K562 (cell line): ENCODE data around the gene RNF217. TPM values are rescaled to one million over a fixed set of nuclear protein-coding genes. Genes with fewer than 3 reads are reported as not detected.

Source experiments
- CEBPG ChIP-seq, 3 experiments: fragments of 200-800 bp in 1 of 3; sonication (Bioruptor generic) in 1 of 3; sonication (generic) in 1 of 3; formaldehyde crosslinking in 1 of 3; IDR thresholded peaks in 2 of 3; conservative IDR thresholded peaks in 1 of 3; 2 replicates each; pipeline versions ENCODE4 v1.6.1 to v1.8.0; 2016 to 2022; ENCODE audit warnings: missing compliant biosample characterization in 2 of 3, missing genetic modification characterization in 2 of 3, mild to moderate bottlenecking in 1 of 3, missing genetic modification reagents in 1 of 3
- ILK ChIP-seq: fragments of 450-650 bp; IDR thresholded peaks from 2 replicates; pipeline ENCODE4 v1.6.1; 2016; ENCODE audit warnings: missing genetic modification characterization, low read depth, mild to moderate bottlenecking, missing compliant biosample characterization, moderate library complexity, borderline replicate concordance
- NRF1 ChIP-seq, 2 experiments: fragments of 450-650 bp; IDR thresholded peaks in 1 of 2; conservative IDR thresholded peaks in 1 of 2; 2 replicates each; pipeline ENCODE4 v1.6.1; 2014; ENCODE audit warnings: mild to moderate bottlenecking in 2 of 2
- POLR2G ChIP-seq: fragments of 200-400 bp; formaldehyde crosslinking; IDR thresholded peaks from 2 replicates; pipeline ENCODE4 v1.6.1; 2017; ENCODE audit warnings: low read depth, mild to moderate bottlenecking, antibody characterized with exemption, low read length, moderate library complexity
- POLR3G ChIP-seq: IDR thresholded peaks from 2 replicates; pipeline ENCODE4 v1.6.1; 2011; ENCODE audit not compliant: insufficient read length, insufficient replicate concordance; ENCODE audit errors: extremely low read depth
- RBM14 ChIP-seq: fragments of 200-400 bp; formaldehyde crosslinking; IDR thresholded peaks from 2 replicates; pipeline ENCODE4 v1.6.1; 2018; ENCODE audit warnings: low read depth, mild to moderate bottlenecking, low read length, moderate library complexity, borderline replicate concordance; ENCODE audit not compliant: insufficient read depth
- SIX5 ChIP-seq, 2 experiments: IDR thresholded peaks; 2 replicates each; pipeline ENCODE4 v1.6.1; 2011; ENCODE audit warnings: low read length in 2 of 2, borderline replicate concordance in 1 of 2, low read depth in 1 of 2, mild to moderate bottlenecking in 1 of 2, moderate library complexity in 1 of 2; ENCODE audit not compliant: insufficient read depth in 1 of 2
- SREBF1 ChIP-seq: fragments of 150-350 bp; IDR thresholded peaks from 2 replicates; pipeline ENCODE4 v1.6.1; 2014; ENCODE audit warnings: antibody characterized with exemption, low read depth, low read length, borderline replicate concordance
- SREBF2 ChIP-seq: sonication (generic); formaldehyde crosslinking; IDR thresholded peaks from 2 replicates; pipeline ENCODE4 v1.4.0; 2020; ENCODE audit warnings: mild to moderate bottlenecking, missing genetic modification reagents
- XRCC5 ChIP-seq: fragments of 200-400 bp; formaldehyde crosslinking; IDR thresholded peaks from 2 replicates; pipeline ENCODE4 v1.6.1; 2017; ENCODE audit warnings: low read depth, mild to moderate bottlenecking, low read length
- ZBTB8A ChIP-seq: fragments of 450-650 bp; IDR thresholded peaks from 2 replicates; pipeline ENCODE4 v1.6.1; 2018; ENCODE audit warnings: mild to moderate bottlenecking, moderate library complexity; ENCODE audit not compliant: partially characterized antibody
- ZNF408 ChIP-seq: fragments of 250-450 bp; sonication (Bioruptor Pico); IDR thresholded peaks from 2 replicates; pipeline ENCODE4 v1.4.0; 2020; ENCODE audit warnings: low read depth, mild to moderate bottlenecking, moderate library complexity
- polyA plus RNA-seq, 8 experiments: library from polyadenylated mRNA; depleted of rRNA in 4 of 8; stranded (reverse) in 5 of 8; unstranded in 3 of 8; fragments of >200 nt; fragmentation: Nextera tagmentation in 2 of 8; fragmentation: Illumina TruSeq in 1 of 8; extraction: Ambion mirVana in 2 of 8; extraction: Trizol in 1 of 8; gene quantifications; 2 replicates each; pipeline versions ENCODE4 v1.2.1 to v1.2.3, GENCODE V29; 2011 to 2014; ENCODE audit warnings: inconsistent platforms in 1 of 8, missing spikeins in 1 of 8
- total RNA-seq, 7 experiments: library from RNA; depleted of rRNA in 6 of 7; stranded (reverse); fragments of >200 nt in 6 of 7; fragmentation: Illumina TruSeq in 2 of 7; extraction: Trizol in 2 of 7; gene quantifications; 2 replicates each; pipeline versions ENCODE4 v1.2.1 to v1.2.3, GENCODE V29; 2011 to 2021; ENCODE audit warnings: low replicate concordance in 1 of 7
- TF ChIP-seq, protein P1 (sequence below): sonication (generic); formaldehyde crosslinking; IDR thresholded peaks from 2 replicates; pipeline ENCODE4 v1.8.0; 2023; ENCODE audit warnings: missing genetic modification reagents, mild to moderate bottlenecking, borderline replicate concordance
- TF ChIP-seq, protein P2 (sequence below): fragments of 450-650 bp; formaldehyde crosslinking; IDR thresholded peaks from 2 replicates; pipeline ENCODE4 v1.4.0; 2022; ENCODE audit warnings: missing genetic modification characterization
- TF ChIP-seq, protein P3 (sequence below): fragments of 450-650 bp; IDR thresholded peaks from 2 replicates; pipeline ENCODE4 v1.6.1; 2016; ENCODE audit warnings: missing biosample characterization, missing genetic modification characterization

Gene RNF217
- total and polyA plus RNA-seq, 9 of the 15 experiments (the other 6 are each of a cell fraction or from before 2014, with no cell fraction given), result 2.9 to 25.6 (median 12.0) TPM

DNA sequence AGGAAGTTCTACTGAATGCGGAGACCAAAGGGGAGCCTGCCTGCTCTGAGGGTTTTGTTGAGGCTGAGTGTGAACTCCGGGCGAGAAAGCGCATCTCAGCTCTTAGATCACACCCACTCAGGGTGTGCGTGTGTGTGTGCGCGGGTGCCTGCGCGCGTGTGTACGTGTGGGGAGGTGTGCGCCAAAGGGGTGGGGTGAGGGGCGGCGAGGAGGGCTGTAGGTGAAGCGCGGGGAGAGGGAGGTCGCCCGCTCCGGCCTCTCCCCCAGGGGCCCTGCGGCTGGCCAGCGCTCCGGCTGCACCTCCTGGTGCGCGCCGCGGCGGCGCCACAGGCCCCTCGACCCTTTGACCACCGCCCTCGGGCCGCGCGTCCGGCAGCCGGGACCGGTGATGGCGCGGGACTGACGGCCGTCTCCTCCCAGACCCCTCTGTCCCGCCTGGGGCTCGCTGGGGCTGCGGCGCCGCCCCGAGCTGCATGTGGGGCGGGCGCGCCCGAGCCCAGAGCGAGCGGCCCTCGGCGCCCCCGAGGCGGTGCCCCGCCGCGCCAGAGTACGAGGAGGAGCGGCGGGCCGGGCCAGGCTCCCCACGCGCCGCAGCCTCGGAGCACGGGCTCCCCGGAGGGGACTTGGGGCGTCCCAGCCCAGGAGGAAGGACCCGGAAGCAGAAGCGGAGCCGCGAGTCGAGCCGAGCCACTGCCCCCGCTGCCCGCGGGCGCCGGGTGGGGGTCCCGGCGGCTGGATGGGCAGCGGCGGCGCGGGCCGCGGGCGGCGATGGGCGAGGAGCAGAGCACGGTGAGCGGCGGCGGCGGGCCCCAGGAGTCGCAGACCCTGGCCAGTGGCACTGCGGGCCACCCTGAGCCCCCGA, at the start of gene RNF217 (continued):
- TF ChIP-seq, protein P1, sequence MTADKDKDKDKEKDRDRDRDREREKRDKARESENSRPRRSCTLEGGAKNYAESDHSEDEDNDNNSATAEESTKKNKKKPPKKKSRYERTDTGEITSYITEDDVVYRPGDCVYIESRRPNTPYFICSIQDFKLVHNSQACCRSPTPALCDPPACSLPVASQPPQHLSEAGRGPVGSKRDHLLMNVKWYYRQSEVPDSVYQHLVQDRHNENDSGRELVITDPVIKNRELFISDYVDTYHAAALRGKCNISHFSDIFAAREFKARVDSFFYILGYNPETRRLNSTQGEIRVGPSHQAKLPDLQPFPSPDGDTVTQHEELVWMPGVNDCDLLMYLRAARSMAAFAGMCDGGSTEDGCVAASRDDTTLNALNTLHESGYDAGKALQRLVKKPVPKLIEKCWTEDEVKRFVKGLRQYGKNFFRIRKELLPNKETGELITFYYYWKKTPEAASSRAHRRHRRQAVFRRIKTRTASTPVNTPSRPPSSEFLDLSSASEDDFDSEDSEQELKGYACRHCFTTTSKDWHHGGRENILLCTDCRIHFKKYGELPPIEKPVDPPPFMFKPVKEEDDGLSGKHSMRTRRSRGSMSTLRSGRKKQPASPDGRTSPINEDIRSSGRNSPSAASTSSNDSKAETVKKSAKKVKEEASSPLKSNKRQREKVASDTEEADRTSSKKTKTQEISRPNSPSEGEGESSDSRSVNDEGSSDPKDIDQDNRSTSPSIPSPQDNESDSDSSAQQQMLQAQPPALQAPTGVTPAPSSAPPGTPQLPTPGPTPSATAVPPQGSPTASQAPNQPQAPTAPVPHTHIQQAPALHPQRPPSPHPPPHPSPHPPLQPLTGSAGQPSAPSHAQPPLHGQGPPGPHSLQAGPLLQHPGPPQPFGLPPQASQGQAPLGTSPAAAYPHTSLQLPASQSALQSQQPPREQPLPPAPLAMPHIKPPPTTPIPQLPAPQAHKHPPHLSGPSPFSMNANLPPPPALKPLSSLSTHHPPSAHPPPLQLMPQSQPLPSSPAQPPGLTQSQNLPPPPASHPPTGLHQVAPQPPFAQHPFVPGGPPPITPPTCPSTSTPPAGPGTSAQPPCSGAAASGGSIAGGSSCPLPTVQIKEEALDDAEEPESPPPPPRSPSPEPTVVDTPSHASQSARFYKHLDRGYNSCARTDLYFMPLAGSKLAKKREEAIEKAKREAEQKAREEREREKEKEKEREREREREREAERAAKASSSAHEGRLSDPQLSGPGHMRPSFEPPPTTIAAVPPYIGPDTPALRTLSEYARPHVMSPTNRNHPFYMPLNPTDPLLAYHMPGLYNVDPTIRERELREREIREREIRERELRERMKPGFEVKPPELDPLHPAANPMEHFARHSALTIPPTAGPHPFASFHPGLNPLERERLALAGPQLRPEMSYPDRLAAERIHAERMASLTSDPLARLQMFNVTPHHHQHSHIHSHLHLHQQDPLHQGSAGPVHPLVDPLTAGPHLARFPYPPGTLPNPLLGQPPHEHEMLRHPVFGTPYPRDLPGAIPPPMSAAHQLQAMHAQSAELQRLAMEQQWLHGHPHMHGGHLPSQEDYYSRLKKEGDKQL (CRISPR knock-in tag), result no peak
- TF ChIP-seq RBM14 (no peak), SREBF1 (no peak), ILK (tag) (no peak), ZBTB8A (no peak), POLR2G (peak; percentile 86), XRCC5 (no peak), SREBF2 (CRISPR knock-in tag) (no peak), NRF1 (conservative IDR thresholded peaks at IDR 0.05 in 1 of 2, IDR thresholded peaks at IDR 0.05 in 1 of 2) (peak; percentile 87 to 89), SIX5 (IDR thresholded peaks at IDR 0.05; ENCODE audit: borderline replicate concordance in 1 of 2, insufficient read depth in 1 of 2, low read depth in 1 of 2, low read length in 2 of 2) (no peak), ZNF408 (CRISPR knock-in tag) (no peak), CEBPG (CRISPR knock-in tag; IDR thresholded peaks at IDR 0.05) (no peak), CEBPG (tag; conservative IDR thresholded peaks at IDR 0.05 in 1 of 2, IDR thresholded peaks at IDR 0.05 in 1 of 2) (no peak), POLR3G (no peak)
- TF ChIP-seq, protein P2, sequence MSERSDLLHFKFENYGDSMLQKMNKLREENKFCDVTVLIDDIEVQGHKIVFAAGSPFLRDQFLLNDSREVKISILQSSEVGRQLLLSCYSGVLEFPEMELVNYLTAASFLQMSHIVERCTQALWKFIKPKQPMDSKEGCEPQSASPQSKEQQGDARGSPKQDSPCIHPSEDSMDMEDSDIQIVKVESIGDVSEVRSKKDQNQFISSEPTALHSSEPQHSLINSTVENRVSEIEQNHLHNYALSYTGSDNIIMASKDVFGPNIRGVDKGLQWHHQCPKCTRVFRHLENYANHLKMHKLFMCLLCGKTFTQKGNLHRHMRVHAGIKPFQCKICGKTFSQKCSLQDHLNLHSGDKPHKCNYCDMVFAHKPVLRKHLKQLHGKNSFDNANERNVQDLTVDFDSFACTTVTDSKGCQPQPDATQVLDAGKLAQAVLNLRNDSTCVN (CRISPR knock-in tag), result 0 out of 2 replicates have a peak, but pooled peaks have one; percentile 47
- TF ChIP-seq, protein P3, sequence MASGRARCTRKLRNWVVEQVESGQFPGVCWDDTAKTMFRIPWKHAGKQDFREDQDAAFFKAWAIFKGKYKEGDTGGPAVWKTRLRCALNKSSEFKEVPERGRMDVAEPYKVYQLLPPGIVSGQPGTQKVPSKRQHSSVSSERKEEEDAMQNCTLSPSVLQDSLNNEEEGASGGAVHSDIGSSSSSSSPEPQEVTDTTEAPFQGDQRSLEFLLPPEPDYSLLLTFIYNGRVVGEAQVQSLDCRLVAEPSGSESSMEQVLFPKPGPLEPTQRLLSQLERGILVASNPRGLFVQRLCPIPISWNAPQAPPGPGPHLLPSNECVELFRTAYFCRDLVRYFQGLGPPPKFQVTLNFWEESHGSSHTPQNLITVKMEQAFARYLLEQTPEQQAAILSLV (tag), result no peak
